Activated naive CD8-positive, alpha-beta T cell treated with anti-CD3 and anti-CD28 coated beads for 36 hours (primary cell): Measurements from ENCODE around the gene TRAK2. TPM values are rescaled to one million over a fixed set of nuclear protein-coding genes. Genes with fewer than 3 reads are reported as not detected.
A peak's percentile ranks its signal among the peaks of the same experiment; 100 is the strongest.
"Not testable (repeated sequence)": the region's sequence is repeated elsewhere in the genome, so short reads cannot be mapped to it uniquely, and the experiment has no call there.

ENCODE experiments used
- DNase-seq: peaks from one replicate; pipeline ENCODE4 v3.0.0; 2021
- H3K27ac Mint-ChIP-seq: one replicate; pipeline ENCODE4 v1.8.0; 2022; ENCODE audit warnings: mild to moderate bottlenecking, moderate library complexity, mixed read lengths
- H3K27me3 Mint-ChIP-seq: one replicate; pipeline ENCODE4 v1.8.0; 2022; ENCODE audit warnings: mild to moderate bottlenecking, mixed read lengths
- H3K36me3 Mint-ChIP-seq: one replicate; pipeline ENCODE4 v1.8.0; 2021; ENCODE audit warnings: mild to moderate bottlenecking, mixed read lengths
- H3K4me1 Mint-ChIP-seq: one replicate; pipeline ENCODE4 v1.8.0; 2021; ENCODE audit warnings: mixed read lengths
- H3K4me3 Mint-ChIP-seq: one replicate; pipeline ENCODE4 v1.8.0; 2022; ENCODE audit warnings: mild to moderate bottlenecking, moderate library complexity, mixed read lengths
- H3K9me3 Mint-ChIP-seq: one replicate; pipeline ENCODE4 v1.8.0; 2022; ENCODE audit warnings: mixed read lengths
- total RNA-seq, 2 experiments: library from RNA; stranded (reverse); gene quantifications; one replicate each; pipeline ENCODE4 v1.2.3, GENCODE V29; 2021

TRAK2 gene
- total RNA-seq, 2 experiments from 2014 or later = 21.2 to 24.6 TPM

DNA sequence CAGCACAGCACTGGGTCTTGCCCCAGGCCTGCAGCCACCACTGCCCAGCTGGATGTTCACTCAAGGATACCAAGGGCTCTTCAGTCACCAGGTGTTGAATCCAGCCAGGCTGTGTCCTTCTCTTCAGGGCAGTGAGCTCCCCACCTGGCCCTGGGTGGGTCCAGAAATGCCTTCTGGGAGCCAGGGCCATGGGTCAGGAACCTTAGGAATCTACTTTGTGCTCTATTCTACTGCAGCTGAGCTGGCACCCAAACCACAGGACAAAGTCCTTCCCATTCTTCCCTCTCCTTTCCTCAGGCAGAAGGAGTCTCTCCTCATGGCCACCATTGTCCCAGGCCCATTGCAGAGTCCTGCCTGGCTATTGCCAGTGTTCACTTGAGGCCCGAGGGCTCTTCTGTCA lies 13.3 kb upstream of the TRAK2 start:
- no peak for DNase-seq
- no peaks in the 10 kb centered on the region for H3K27me3 Mint-ChIP-seq
- H3K4me3 Mint-ChIP-seq = no peak overlapping the region
- H3K27ac Mint-ChIP-seq = no peak overlapping the region
- H3K4me1 Mint-ChIP-seq = peaks cover 7% of the 10 kb centered on the region
- H3K36me3 Mint-ChIP-seq = peaks cover 48% of the 10 kb centered on the region
- no peaks in the 10 kb centered on the region for H3K9me3 Mint-ChIP-seq

GRCh38 chr2:201460532-201460931 lies 9.3 kb upstream of the TRAK2 start:
- Mint-ChIP-seq H3K27ac (no peak overlapping the region), H3K4me3 (no peak overlapping the region)

DNA sequence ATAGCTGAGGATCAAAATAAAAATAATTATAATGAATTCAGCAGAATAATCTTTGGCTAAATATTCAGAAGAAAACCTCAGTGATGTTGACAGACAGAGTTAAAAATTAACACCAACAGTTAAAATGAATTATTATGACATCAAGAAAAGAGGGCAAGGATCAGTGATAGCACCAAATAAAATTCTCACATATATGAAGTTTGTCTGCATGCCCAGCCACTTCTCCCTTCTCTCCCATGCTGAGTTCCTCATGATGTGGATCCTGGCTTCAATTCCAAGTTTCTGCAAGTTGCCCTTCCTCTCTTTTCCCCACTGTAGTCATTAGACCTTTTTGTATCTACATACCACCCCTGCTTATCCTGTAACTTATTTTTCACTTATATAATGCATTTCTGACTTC lies 7.1 kb upstream of the TRAK2 start:
- H3K27ac Mint-ChIP-seq = no peak overlapping the region
- no peaks in the 10 kb centered on the region for H3K27me3 Mint-ChIP-seq

More at GRCh38 chr2:201460532-201460931, 9.3 kb upstream of the TRAK2 start:
- Mint-ChIP-seq H3K36me3 (peaks cover 38% of the 10 kb centered on the region), H3K27me3 (no peaks in the 10 kb centered on the region), H3K4me1 (no peaks in the 10 kb centered on the region), H3K9me3 (no peaks in the 10 kb centered on the region)
- no peak for DNase-seq

DNA sequence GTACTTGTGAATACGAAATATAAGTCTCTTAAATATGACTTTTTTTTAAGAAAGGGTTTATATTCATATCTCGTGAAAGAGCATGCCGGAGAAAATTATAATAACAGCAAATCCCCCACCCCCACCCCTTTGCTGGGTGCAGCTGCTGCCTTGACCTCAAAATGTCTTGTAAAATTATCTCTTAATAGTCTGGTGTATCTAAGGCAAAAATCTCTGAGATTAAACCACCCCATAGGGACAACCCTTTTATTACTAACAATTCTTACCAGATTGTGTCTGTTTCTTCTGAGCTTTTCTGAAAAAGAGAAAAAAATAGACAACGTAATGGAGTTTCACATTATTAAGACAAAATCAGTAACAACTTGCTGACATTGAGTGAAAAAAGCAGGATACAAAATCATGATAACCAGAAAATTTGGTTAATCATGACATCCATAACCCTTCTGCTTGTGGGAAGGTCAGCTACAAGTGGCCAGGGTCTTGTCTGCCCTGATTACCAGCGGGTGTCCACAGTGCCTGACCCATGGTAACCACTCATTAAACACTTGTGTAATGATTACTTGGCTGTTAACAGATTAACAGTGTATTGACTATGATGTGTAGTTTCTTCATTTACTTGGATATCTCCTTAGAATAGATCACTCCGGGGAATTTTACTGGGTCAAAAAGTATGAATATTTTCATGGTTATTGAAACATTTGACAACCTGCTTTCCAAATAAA lies 1.8 kb upstream of the TRAK2 start:
- H3K27ac Mint-ChIP-seq = no peak overlapping the region

More for the DNA sequence above, 7.1 kb upstream of the TRAK2 start:
- peaks cover 5% of the 10 kb centered on the region for H3K4me1 Mint-ChIP-seq
- no peak overlapping the region for H3K4me3 Mint-ChIP-seq
- no peaks in the 10 kb centered on the region for H3K9me3 Mint-ChIP-seq
- H3K36me3 Mint-ChIP-seq = peaks cover 27% of the 10 kb centered on the region
- DNase-seq = no peak

GRCh38 chr2:201452058-201452921 lies 1.0 kb upstream of the TRAK2 start:
- Mint-ChIP-seq H3K9me3 (no peaks in the 10 kb centered on the region), H3K4me1 (peaks cover 38% of the 10 kb centered on the region), H3K36me3 (peaks cover 19% of the 10 kb centered on the region), H3K4me3 (peak overlapping the region; percentile 86), H3K27me3 (no peaks in the 10 kb centered on the region), H3K27ac (peak overlapping the region; percentile 71)
- no peak for DNase-seq

More for the DNA sequence above, 1.8 kb upstream of the TRAK2 start:
- peaks cover 14% of the 10 kb centered on the region for H3K36me3 Mint-ChIP-seq
- no peak for DNase-seq
- no peaks in the 10 kb centered on the region for H3K9me3 Mint-ChIP-seq
- no peaks in the 10 kb centered on the region for H3K27me3 Mint-ChIP-seq
- H3K4me3 Mint-ChIP-seq = peak overlapping the region; percentile 86
- H3K4me1 Mint-ChIP-seq = peaks cover 31% of the 10 kb centered on the region

GRCh38 chr2:201450954-201451291 lies 335 bp downstream of the TRAK2 start:
- Mint-ChIP-seq H3K36me3 (peaks cover 19% of the 10 kb centered on the region), H3K9me3 (no peaks in the 10 kb centered on the region), H3K27me3 (no peaks in the 10 kb centered on the region), H3K4me3 (peak overlapping the region; percentile 92), H3K27ac (peak overlapping the region; percentile 95), H3K4me1 (peaks cover 50% of the 10 kb centered on the region)
- no peak for DNase-seq

GRCh38 chr2:201448701-201449100 lies 2.6 kb downstream of the TRAK2 start:
- DNase-seq = peak; percentile 6
- Mint-ChIP-seq H3K9me3 (no peaks in the 10 kb centered on the region), H3K4me1 (peaks cover 56% of the 10 kb centered on the region), H3K27ac (peak overlapping the region; percentile 27), H3K4me3 (peak overlapping the region; percentile 46), H3K27me3 (no peaks in the 10 kb centered on the region), H3K36me3 (peaks cover 19% of the 10 kb centered on the region)

GRCh38 chr2:201448061-201448460 lies 3.2 kb downstream of the TRAK2 start:
- Mint-ChIP-seq H3K4me3 (peak overlapping the region; percentile 12), H3K27ac (peak overlapping the region; percentile 72), H3K4me1 (peaks cover 50% of the 10 kb centered on the region), H3K36me3 (peaks cover 19% of the 10 kb centered on the region), H3K27me3 (no peaks in the 10 kb centered on the region), H3K9me3 (no peaks in the 10 kb centered on the region)
- no peak for DNase-seq

DNA sequence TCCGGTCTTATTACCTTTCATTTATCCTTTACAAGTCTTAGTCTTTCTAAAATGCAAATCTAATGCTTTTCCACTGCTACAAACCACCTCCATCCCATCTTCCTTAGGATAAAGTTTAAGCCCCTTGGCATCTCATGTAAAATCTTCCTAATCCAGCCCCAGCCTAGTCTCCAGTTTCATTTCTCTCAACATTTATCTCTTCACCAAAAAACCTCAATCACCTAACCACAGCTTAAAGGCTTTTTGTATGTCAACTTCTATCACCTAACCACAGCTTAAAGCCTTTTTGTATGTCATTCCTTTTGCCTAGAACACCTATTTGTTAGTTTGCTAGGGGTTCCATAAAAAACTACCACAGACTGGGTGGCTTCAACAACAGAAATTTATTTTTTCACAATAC lies 4.2 kb downstream of the TRAK2 start:
- Mint-ChIP-seq H3K27me3 (no peaks in the 10 kb centered on the region), H3K27ac (peak overlapping the region; percentile 68), H3K4me1 (peaks cover 42% of the 10 kb centered on the region), H3K4me3 (peak overlapping the region; percentile 57), H3K36me3 (peaks cover 19% of the 10 kb centered on the region), H3K9me3 (no peaks in the 10 kb centered on the region)
- no peak for DNase-seq

DNA sequence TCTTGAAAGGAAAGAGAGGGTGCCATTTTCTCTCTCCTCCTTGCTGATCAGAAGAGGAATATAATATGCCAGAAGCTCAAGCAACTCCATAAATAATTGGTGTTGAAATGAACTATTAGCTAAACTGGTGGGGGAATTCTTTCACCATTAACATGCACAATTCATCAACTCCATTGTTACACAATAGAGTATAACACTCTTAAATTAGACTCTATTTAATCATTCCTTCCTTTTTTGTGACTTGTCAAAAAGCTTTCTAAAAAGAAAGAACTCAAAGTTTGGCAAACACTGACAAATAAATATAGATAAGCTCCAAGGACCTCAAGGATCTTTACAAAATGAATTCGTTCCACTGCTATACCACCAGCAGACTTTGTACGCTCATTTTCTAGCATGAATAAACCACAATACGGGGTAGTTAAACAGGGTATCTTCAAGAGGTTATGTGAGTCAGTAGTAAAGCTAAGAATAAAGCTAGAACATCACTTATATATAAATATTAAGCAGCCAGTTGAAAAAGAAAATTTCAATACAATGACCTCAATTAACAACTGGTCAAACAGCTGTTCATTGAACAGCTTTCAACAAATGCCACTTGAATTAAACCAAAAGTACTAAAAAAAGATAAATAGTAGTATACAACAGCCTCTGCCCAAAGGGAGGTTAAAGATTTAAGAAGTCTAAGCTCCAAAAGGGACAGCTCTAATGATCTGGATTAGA lies 6.4 kb downstream of the TRAK2 start:
- DNase-seq = no peak
- H3K4me3 Mint-ChIP-seq = no peak overlapping the region
- H3K36me3 Mint-ChIP-seq = peaks cover 15% of the 10 kb centered on the region
- no peaks in the 10 kb centered on the region for H3K27me3 Mint-ChIP-seq
- H3K9me3 Mint-ChIP-seq = no peaks in the 10 kb centered on the region
- H3K27ac Mint-ChIP-seq = no peak overlapping the region
- peaks cover 43% of the 10 kb centered on the region for H3K4me1 Mint-ChIP-seq

DNA sequence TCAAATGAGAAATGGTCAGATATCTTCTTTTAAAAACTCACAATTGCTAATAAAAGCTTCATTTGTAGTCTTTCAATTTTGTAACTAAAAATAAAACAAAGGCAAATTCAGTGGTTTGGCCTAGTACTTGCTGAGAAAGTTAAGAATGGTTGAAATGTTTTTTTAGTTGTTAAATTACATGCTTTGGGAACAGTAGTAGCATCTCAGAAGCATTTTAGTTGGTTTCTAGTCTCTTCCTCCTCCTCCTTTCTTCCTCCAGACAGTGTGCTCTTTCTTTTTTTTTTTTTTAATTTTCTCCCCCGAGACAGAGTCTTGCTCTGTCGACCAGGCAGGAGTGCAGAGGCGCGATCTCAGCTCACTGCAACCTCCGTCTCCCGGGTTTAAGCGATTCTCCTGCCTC lies 9.8 kb downstream of the TRAK2 start:
- H3K36me3 Mint-ChIP-seq = peaks cover 10% of the 10 kb centered on the region
- no peaks in the 10 kb centered on the region for H3K9me3 Mint-ChIP-seq
- H3K27ac Mint-ChIP-seq = no peak overlapping the region
- no peak for DNase-seq
- no peaks in the 10 kb centered on the region for H3K27me3 Mint-ChIP-seq
- H3K4me3 Mint-ChIP-seq = no peak overlapping the region
- peaks cover 26% of the 10 kb centered on the region for H3K4me1 Mint-ChIP-seq

- no peak overlapping the region for H3K4me3 Mint-ChIP-seq
- no peaks in the 10 kb centered on the region for H3K27me3 Mint-ChIP-seq
- peaks cover 20% of the 10 kb centered on the region for H3K4me1 Mint-ChIP-seq
- DNase-seq = no peak
- H3K36me3 Mint-ChIP-seq = peaks cover 10% of the 10 kb centered on the region
- no peak overlapping the region for H3K27ac Mint-ChIP-seq
- H3K9me3 Mint-ChIP-seq = no peaks in the 10 kb centered on the region
These were observed 11.1 kb downstream of the TRAK2 start for GRCh38 chr2:201440182-201440581.

- H3K4me3 Mint-ChIP-seq, H3K27me3 Mint-ChIP-seq, H3K27ac Mint-ChIP-seq, H3K9me3 Mint-ChIP-seq, DNase-seq: not testable (repeated sequence)
- Mint-ChIP-seq H3K4me1 (peaks cover 18% of the 10 kb centered on the region), H3K36me3 (peaks cover 10% of the 10 kb centered on the region)
These were observed 11.8 kb downstream of the TRAK2 start for GRCh38 chr2:201439336-201439922.

GRCh38 chr2:201436141-201436540 lies 15.1 kb downstream of the TRAK2 start:
- DNase-seq = no peak
- Mint-ChIP-seq H3K36me3 (peaks cover 16% of the 10 kb centered on the region), H3K27me3 (no peaks in the 10 kb centered on the region), H3K4me3 (no peak overlapping the region), H3K27ac (no peak overlapping the region), H3K4me1 (peaks cover 33% of the 10 kb centered on the region), H3K9me3 (no peaks in the 10 kb centered on the region)
